GM19438 (cell line): ENCODE data around the gene MDM4.

Experiments
- ATAC-seq: cut with Tn5 transposase; IDR thresholded peaks from one replicate; pipeline ENCODE4 v1.9.1; 2021; ENCODE audit warnings: low read depth; ENCODE audit not compliant: unreplicated experiment

Gene MDM4

DNA sequence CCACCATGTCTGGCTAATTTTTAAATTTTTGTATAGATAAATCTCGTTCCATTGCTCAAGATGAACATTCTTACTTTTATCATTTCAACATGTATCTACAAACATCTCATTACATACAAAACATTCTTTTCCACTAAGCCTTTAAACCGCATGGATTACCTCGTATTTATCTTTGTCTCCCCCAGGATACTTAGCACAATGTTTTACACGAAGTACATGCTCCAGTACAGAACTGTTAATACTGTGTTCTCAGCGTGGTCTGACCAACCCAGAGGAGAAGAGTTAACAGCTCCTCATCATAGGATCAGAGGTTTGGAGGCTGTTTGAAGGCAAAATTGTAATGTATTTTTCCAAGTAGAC is 29.0 kb upstream of the MDM4 start:
- ATAC-seq: no peak

DNA sequence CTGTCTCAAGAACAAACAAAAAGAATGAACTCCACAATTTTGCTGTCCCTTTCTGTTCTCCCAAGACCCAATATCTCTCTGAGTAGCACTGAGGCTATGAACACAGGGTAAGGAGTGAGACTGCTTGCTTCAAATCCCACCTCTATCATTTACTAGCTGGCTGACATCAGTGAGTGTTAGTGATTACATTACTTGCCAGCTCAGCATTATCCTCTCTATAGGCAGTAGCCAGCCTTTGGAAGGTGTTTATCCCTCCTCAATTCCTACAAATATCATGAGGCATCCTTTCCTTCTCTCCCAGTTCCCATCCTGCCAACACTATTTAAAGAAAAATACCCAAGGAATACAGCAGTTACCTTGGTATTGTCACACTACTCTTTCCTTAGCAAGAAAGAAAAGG is 24.6 kb upstream of the MDM4 start:
- no peak for ATAC-seq

DNA sequence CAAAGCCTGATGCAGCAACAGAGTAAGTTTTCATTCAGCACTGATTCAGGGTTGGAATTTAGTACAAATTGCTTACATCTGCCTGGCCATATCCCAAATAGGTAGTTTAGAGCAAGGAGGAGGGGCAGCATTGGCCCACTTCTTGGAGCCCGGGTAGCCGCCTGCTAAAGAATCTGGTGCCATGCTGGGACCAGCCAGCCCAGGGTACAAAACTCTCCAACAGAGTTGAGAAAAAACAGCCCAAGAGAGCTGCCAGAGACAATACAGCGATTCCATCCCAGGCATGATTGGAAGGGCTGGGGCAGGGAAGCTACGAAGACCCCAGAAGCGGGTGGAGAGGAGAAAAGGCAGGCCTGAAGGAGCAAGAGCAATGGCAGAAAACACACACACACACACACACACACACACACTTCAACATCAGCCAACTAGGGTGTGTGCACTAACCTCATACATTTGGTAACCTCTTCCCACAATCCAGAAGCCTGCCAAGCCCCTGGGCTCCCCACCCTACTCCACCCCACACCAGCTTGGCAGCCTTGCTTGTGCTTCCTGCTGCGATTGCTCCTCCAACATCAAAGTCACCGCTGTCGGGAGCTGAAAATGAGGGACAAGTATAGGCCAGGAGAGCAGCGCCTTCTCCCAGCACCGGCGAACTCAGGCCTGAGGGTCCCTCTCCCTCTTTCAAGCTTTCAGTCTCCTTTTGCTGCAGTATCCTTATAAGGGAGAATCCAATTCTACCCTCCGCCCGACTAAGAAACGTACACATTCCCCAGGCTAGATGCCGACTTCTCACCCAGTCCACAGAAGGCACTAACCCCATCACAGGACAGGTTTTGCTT is 22.8 kb upstream of the MDM4 start:
- ATAC-seq: no peak

DNA sequence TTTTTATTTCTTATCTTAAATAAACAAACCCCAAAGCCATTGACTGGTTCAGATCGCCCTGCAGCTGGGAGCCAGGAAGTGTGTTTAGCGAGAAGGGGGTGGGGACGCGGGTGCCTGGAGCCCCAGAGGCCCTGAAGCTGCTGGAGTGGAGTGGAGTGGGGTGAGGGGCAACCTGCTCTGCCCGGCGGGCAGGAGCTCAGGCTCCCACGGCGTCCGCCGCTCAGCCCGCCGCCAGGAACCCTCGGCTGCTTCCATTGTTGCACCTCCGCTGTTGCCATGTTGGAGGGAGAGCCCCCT is 22.3 kb upstream of the MDM4 start:
- ATAC-seq: peak; percentile 36

DNA sequence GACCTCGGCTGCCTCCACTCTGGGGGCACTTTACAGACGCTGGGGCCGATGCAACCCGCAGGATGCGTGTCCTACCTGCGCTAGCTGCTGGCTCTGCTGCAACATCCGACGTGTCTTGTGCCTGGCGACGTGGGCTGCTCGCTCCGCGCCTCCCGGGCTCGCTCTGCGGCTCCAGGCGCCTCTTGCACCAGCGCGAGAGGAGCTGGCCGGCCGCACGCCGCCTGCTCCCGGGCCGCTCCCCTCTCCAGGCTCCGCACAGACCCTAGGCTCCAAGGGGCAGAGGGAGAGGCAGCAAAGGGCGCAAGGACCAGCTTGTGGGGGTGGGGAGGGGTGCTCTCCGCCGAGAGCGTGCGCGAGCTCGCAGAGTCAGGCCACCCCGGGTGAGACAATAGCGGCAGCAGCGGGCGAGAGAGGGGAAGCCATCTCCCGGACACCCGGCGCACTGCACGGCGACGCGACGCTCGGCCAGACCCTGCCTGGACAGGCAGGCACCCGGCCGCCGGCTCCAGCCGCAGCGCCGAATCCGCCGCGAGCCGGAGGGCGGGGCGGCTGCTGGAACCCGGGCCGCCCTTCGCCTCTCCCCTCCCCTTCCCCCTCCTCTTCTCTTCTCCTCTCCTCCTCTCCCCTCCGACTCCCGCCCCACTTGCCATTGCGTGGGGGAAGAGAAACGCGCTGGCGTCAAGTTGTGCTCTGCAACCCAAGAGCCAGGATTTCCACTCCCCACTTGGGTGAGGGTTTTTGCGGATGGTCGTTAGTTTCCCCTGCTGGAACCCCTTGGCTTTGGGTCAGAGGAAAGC is 21.7 kb upstream of the MDM4 start, which contains the start of gene PIK3C2B:
PIK3C2B (minus strand) TSS at position 525 of the 797 bp plus-strand sequence. CDS start 25,003 bp downstream, outside the sequence.
- peak; percentile 85 for ATAC-seq

DNA sequence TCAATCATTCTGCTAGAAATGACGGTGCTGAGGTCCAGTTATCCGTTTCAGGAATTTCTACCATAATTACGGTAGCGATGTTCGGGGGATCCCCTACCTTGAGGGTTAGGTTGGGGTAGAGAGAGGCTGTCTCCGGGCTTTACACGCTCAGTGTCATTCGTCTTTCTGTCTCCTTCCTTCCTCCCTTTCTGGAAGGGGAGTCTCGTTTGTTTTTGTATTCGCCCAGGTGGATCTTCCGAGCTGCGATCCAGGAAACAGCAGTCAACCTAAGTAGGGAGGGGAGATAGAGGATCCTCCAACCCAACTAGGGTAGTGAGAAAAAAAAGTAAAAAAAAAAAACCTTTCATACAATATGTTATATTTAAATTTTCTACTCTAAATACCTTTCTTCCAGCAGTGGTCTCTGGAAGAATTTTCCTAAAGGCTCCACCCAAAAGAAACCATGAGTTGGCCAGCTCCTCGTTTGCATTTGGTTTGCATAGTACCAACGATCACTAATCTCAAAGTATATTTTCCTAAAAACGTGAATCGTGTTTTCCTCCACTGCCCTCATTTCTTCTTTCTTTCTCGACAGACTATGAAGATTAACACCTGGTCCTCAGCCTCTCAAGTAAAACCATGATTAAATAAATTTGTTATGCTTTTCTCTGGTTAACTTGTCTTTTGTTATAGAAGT is 21.0 kb upstream of the MDM4 start:
- peak; percentile 23 for ATAC-seq

DNA sequence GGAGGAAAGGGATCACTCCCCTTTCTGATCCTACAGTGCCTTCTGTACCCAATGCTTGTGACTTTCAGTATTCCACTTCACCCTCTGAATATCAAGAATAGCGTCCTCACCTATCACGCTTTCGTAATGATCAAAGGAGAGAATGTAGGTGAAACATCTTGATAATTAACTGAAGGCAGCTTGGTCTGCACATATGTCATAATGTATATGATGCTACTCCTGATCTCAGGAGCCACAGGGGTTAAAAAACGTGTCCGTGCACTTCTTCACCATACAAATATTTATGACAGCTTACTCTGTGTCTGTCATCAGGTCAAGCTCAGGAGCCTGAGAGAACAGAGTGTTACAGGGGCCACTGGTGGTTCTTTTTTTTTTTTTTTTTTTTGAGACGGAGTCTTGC is 20.4 kb upstream of the MDM4 start:
- no peak for ATAC-seq

DNA sequence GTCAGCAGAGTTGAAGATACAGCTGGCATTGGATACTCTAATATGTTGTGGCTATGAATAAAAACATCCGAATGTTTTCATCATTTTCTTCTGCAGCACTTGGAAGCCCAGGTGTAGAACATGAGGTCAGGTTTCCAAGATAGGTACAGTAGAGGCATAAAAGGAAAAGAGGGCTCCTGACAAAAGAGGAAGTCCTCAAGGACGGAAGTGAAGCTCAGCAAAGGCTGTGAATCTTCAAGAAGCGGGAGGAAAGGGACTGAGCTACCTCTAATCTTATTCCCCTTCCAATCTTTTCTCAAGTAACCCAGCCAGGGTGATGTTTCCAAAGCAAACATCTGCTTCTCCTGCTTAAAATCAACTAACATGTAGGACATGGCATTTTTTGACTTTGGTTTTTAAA is 17.2 kb upstream of the MDM4 start:
- no peak for ATAC-seq

DNA sequence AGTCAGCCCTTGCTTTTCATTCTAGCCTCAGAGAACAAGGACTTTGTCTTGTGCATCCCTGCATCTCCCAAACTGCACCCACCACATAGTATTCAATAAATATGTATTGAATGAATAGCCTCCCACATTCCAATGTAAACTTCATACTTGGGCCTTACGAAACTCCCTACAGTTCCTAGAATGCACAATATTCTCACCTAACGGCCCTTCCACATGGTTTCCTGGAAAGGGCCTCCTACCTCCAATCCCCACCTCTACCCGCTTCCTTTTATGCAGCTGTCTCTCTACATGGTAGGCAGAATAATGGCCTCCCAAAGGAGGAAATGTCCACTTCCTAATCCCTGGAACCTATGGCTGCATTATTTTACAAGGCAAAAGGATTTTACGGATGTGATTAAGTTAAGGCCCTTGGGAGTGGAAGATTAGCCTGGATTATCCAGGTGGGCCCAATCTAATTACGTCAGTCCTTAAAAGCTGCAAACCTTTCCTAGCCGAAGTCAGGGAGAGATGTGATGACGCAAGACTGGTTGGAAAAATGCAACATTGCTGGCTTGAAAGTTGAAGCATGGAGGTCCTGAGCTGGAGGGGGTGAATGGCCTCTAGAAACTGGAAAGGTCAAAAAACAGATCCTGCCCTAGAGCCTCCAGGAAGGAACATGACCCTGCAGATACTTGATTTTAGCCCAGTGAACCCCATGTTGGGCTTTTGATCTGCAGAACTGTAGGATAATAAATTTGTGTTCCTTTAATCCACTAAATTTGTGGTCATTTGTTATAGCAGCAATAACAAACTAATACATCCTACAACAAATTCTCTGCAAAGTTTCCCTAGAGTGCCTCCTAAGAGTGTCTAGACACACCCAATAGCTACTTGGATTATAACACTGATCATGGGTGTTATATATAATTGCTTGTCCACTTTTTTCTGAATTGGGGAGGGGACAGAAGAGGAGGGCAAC is 16.4 kb upstream of the MDM4 start:
- no peak for ATAC-seq

DNA sequence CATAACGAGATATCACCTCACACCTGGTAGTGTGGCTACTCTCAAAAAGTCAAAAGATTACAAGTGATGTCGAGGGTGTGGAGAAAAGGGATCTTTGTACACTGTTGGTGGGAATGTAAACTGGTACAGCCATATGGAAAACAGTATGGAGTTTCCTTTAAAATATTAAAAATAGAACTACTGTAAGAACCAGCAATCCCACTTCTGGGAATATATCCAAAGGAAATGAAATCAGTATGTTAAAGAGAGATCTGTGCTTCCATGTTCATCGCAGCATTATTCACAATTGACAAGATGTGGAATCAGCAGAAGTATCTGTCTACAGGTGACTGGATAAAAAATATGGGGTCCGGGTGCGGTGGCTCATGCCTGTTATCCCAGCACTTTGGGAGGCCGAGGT is 14.0 kb upstream of the MDM4 start:
- no peak for ATAC-seq

DNA sequence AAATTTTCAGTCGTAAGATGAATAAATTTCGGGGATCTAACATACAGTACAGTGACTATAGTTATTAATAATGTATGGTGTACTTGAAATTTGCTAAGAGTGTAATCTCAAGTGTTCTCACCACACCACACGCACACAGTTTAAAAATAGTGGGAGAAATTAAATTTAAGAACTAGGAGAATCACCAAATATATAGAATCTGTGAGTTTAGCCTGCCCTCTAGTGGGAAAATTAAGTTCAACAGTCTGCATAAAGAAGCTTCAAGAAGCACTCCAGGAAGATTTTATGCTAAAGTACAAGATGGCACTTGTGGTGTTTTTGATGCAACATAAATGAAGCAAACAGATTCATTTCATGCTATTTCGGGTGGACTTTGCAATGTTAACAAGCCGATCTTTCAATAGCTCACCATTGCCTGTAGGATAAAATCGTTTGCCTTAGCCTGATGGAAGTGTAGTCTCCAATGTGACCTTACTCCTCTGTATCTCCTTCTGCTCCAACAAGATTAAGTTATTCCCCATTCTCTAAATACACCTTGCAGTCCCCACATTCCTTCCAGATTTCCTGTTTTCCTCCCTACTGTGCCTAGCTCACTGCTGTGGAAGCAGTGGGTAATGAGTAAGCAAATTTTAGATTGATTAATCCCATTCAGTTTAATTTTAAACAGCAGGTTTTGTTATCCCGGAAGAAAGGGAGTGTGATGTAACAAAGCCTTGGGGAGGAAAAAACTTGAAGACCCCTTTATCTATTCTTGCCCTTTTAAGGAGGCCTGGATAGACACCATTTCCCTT is 12.9 kb upstream of the MDM4 start:
- no peak for ATAC-seq

DNA sequence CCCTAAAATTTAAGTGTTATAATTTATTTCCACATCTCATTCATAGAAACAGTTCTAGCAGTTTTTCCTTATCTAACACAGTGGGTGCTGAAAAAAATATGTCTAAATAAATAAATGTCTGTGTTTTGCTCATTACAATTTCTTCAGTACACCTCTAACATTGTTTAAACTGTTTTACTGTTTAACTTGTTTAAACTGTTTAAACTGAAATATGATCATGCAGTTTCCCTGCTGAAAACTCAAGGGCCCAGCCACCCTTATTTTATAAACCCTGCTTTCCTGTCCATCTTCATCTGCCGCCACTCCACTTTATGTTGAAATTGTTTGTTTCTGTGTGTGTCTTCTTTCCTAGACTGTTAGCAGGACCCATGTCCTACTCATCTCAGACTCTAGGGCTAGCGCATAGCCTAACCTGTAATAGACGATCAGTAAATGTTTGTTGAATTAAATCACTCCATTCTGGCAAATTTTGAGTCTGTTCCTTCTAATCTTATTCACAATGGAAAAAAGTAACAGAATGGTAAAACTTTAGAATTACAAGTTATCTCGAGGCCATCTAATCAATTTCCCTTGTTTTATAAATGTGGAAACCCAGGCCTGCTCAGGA is 12.2 kb upstream of the MDM4 start:
- ATAC-seq: no peak

DNA sequence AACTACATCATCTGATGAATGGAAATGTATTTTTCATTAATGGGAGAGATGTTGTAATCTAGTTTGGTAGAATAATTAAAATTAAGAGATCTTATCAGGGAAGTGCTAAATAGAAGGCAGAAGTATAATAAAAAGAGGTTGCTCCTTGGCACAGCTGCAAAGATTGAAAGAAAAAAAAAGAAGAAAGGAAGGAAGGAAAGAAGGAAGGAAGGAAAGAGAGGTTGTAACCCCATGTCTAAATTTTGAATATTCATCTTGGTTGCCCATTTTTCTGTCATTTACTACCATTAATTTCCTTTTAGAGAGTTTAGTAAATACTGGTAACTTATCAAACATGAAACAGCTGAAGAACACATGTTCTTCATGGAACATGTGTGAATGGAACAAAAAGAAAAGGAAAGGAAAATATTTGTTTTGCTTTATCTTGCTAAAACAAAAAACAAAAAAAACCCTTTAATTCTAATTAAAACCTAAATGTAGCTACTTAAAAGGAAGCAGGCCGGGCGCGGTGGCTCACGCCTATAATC is 10.5 kb upstream of the MDM4 start:
- no peak for ATAC-seq

DNA sequence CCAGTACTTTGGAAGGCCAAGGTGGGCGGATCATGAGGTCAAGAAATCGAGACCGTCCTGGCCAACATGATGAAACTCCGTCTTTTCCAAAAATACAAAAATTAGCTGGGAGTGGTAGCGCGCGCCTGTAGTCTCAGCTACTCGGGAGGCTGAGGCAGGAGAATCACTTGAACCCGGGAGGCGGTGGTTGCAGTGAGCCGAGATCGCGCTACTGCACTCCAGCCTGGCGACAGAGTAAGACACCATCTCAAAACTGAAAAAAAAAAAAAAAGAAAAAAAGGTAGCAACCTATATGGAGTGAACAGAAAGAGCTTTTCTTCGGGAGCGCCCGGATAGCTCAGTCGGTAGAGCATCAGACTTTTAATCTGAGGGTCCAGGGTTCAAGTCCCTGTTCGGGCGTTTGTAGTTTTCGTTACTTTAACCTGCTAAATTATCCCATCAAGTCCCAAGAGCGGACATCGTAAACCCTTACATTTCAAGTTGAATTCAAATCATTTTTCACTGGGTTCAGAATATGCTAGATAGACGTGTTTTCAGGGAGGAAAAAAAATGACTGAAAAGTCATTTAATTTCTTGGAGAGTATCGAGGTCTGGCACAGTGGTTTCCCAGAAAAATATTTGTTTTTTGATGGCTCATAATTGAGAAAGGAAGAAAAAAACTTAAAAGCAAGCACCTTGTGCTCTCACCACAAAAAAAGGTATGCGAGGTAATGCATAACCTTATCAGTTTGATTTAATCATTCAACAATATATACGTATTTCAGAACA is 9.8 kb upstream of the MDM4 start:
- ATAC-seq: peak; percentile 60

DNA sequence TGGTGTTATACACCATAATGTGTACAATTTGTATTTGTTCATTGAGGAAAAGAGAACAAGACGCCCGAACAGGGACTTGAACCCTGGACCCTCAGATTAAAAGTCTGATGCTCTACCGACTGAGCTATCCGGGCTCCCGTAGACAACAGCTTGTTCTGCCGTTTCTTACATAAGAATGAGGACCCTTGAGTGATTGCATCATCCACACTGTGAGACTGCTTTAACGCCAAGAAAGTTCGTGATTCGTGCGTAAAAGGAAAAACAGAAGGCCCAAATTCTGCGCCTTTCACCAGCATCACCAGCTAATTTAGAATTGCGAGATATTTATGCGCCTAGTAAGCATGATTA is 9.3 kb upstream of the MDM4 start:
- peak; percentile 56 for ATAC-seq

DNA sequence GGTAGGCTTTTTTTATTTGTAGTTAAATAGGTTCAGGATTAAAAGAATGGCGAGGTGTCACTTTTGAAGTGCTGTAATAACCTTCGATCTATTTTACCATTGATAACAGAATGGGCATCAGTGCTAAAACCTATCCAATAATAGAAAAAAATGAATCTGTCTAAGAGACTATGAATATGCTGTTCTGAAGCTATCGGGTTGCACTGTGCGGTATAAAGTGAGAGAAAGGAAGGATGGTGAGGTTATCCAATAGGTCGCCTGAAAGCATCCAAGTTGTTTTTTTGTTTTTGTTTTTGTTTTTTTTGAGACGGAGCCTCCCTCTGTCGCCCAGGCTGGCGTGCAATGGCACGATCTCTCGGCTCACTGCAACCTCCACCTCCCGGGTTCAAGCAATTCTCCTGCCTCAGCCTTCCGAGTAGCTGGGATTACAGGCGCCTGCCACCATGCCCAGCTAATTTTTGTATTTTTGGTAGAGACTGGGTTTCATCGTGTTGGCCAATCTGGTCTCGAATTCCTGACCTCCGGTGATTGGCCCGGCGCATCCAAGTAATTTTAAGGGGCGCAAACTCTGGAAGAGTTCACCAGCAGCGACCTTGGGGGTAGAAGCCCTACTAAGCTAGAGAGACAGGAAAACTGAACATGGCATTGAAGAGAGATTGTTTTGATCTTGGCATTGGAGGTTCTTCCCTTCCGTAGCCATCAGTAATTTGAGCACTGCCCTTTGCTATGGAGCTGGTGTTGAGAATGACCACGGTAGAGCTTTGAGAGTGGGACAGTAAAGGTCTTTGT is 8.7 kb upstream of the MDM4 start:
- peak; percentile 15 for ATAC-seq

DNA sequence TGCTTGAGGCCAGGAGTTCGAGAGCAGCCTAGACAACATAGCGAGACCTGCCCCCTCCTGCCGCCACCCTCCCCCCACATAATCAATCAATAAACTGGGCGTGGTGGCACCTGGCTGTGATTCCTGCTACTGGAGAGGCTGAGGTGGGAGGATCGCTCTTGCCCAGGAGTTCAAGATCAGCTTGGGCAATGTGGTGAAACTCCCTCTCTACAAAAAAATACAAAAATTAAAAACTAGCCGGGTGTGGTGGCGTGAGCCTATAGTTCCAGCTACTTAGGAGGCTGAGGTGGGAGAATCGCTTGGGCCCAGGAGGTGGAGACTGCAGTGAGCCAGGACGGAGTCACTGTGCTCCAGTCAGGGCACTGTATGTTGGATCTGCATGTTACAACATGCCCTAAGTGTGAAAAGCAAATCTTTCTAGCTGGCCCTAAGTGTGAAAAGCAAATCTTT is 7.0 kb upstream of the MDM4 start:
- no peak for ATAC-seq
